Left cardiac atrium (tissue), 4 donors: ENCODE data around the gene C1orf210. TPM values are rescaled to one million over a fixed set of nuclear protein-coding genes. Genes with fewer than 3 reads are reported as not detected.

ENCODE experiments used
- ATAC-seq, 2 donors: fragments of 200-7000 bp; cut with Tn5 transposase; one replicate each; pipeline ENCODE4 v1.9.1; 2020; ENCODE audit warnings: mild to moderate bottlenecking in 2 of 2, moderate library complexity in 2 of 2
- DNase-seq: peaks from one replicate; pipeline ENCODE4 v3.0.0-alpha.2; 2020
- intact Hi-C, 2 donors: fragments of 100-400 bp; cut with DNase I; formaldehyde crosslinking; loops; one replicate each; pipeline versions ENCODE4 v1.14.1 to v1.15.1; 2022 to 2023
- long read RNA-seq: library from polyadenylated mRNA; unstranded; transcript quantifications from one replicate; pipeline ENCODE4 v2.0.0, GENCODE V29; 2021
- total RNA-seq, 2 donors: library from RNA; stranded (reverse); fragmentation: NEBNext Ultra II Directional; extraction: Animal tissue kit (Norgen Biotek cat#: 25700); gene quantifications; one replicate each; pipeline ENCODE4 v1.2.1, GENCODE V29; 2021
- donor health status: DM: no; HTN: yes; CAD: no.
- donor health status: DM: no; HTN: yes; CAD: no; lungs with severe emphysema.
- donor health status: DM: yes; HTN: yes; CAD: no.
- donor health status: Dilated cardiomyopathy.

The C1orf210 gene
- not detected for total RNA-seq
- long read RNA-seq: 0 reads

- DNase-seq (no peak), ATAC-seq (peak in 1 of 2 donors; percentile 32)
- intact Hi-C loops: no loop called here
Measured at GRCh38 chr1:43285269-43285990, at the start of gene C1orf210. Gene C1orf210, minus strand, starts transcription at chr1:43285581. Its CDS starts 2,311 bp downstream, at chr1:43283270.

- ATAC-seq: peak in 1 of 2 donors; percentile 15
- DNase-seq: no peak
- intact Hi-C loops: no loop called here
Measured at GRCh38 chr1:43334453-43335205, 49.2 kb upstream of the C1orf210 start.

GRCh38 chr1:43331688-43332087 lies 46.3 kb upstream of the C1orf210 start:
- intact Hi-C loops: no loop called here
- no peak for ATAC-seq
- no peak for DNase-seq

- DNase-seq (peak; percentile 88), ATAC-seq (peak; percentile 89 to 96)
Measured at GRCh38 chr1:43329995-43330751, 44.8 kb upstream of the C1orf210 start.

GRCh38 chr1:43327549-43328292 lies 42.3 kb upstream of the C1orf210 start:
- DNase-seq (no peak), ATAC-seq (no peak)
- intact Hi-C loops: no loop called here

More at GRCh38 chr1:43329995-43330751, 44.8 kb upstream of the C1orf210 start:
- intact Hi-C loops: no loop called here

- ATAC-seq (no peak), DNase-seq (no peak)
- intact Hi-C loops: no loop called here
Measured at GRCh38 chr1:43325381-43325780, 40.0 kb upstream of the C1orf210 start.

GRCh38 chr1:43324810-43325209 lies 39.4 kb upstream of the C1orf210 start:
- intact Hi-C loops: no loop called here
- ATAC-seq (no peak), DNase-seq (no peak)

- ATAC-seq: no peak
- intact Hi-C loops: no loop called here
- no peak for DNase-seq
Measured at GRCh38 chr1:43322506-43322905, 37.1 kb upstream of the C1orf210 start.

GRCh38 chr1:43321331-43321891 lies 36.0 kb upstream of the C1orf210 start:
- DNase-seq (no peak), ATAC-seq (no peak)
- intact Hi-C loops: no loop called here

GRCh38 chr1:43319766-43320165 lies 34.4 kb upstream of the C1orf210 start:
- intact Hi-C loops: no loop called here
- ATAC-seq (no peak), DNase-seq (peak; percentile 16)

- ATAC-seq: no peak
- no peak for DNase-seq
- intact Hi-C loops: no loop called here
Measured at GRCh38 chr1:43319288-43319687, 33.9 kb upstream of the C1orf210 start.

- no peak for DNase-seq
- intact Hi-C loops: no loop called here
- no peak for ATAC-seq
Measured at GRCh38 chr1:43318831-43319230, 33.5 kb upstream of the C1orf210 start.

- DNase-seq (peak; percentile 13), ATAC-seq (peak; percentile 8 to 38)
- intact Hi-C loops: no loop called here
Measured at GRCh38 chr1:43317817-43318471, 32.6 kb upstream of the C1orf210 start.

GRCh38 chr1:43316738-43317520 lies 31.5 kb upstream of the C1orf210 start:
- ATAC-seq: no peak
- DNase-seq: peak; percentile 13
- intact Hi-C loops: no loop called here

GRCh38 chr1:43315963-43316737 lies 30.8 kb upstream of the C1orf210 start:
- intact Hi-C loops: no loop called here
- ATAC-seq: no peak
- DNase-seq: peak; percentile 14

GRCh38 chr1:43315481-43315880 lies 30.1 kb upstream of the C1orf210 start:
- intact Hi-C loops: no loop called here
- DNase-seq (peak; percentile 7), ATAC-seq (no peak)

- ATAC-seq (no peak), DNase-seq (no peak)
- intact Hi-C loops: no loop called here
Measured at GRCh38 chr1:43314233-43314632, 28.9 kb upstream of the C1orf210 start.
